ENCODE results near the gene ATAT1. TPM values are rescaled to one million over a fixed set of nuclear protein-coding genes. Genes with fewer than 3 reads are reported as not detected.

The ATAT1 gene
- total and polyA plus RNA-seq, 9 of the 15 experiments (the other 6 are each of a cell fraction or from before 2014, with no cell fraction given) = 0.65 to 5.8 (median 1.6) TPM

DNA sequence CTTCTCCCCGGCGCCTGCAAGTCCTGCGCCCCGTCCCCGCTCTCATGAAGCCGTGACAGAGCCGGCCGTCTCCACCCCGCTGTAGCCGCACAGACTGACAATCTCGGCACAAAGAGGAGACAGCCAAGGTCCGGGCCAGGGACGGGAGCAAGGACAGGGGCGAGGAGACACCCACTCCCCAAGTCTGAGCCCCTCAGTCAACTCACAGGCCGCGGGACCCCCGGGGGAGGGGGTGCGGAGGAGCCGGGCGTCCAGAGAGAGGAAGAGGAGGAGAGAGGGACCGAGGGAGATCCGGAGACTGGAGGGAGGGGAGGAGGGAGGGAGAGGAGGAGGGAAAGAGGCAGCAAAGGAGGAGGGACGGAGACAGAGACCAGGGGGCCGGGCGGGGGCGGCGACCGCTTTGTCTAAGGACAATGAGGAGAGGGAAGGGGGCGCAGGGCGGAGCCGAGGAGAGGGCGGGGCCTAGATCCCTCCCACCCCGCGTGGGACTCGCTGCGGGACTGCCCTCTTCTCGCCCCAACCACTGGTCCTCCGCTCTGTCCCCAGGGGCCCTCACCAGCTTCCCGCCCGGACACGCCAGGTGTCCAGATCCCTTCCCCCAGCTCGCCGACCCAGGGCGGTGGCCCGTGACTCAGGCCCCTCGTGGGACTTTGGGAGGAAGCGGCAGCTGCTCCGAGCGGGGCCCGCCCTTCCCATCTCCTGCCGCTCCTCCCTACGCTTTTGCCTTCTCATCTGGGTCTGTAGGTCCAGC is 60.4 kb downstream of the ATAT1 start (continued):
- TF ChIP-seq, protein P1, sequence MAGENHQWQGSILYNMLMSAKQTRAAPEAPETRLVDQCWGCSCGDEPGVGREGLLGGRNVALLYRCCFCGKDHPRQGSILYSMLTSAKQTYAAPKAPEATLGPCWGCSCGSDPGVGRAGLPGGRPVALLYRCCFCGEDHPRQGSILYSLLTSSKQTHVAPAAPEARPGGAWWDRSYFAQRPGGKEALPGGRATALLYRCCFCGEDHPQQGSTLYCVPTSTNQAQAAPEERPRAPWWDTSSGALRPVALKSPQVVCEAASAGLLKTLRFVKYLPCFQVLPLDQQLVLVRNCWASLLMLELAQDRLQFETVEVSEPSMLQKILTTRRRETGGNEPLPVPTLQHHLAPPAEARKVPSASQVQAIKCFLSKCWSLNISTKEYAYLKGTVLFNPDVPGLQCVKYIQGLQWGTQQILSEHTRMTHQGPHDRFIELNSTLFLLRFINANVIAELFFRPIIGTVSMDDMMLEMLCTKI (IDR thresholded peaks at IDR 0.05; ENCODE audit: partially characterized antibody) = no peak
- peak; percentile 65 for TF ChIP-seq RBM39 (optimal IDR thresholded peaks at IDR 0.05; ENCODE audit: low read depth, low read length)
- TF ChIP-seq ELF1 (tag; IDR thresholded peaks at IDR 0.05) = no peak; the same call in 1 of the 2 replicates
- peak; percentile 47; the same call in 1 of the 2 replicates for TF ChIP-seq TGIF2 (CRISPR knock-in tag; IDR thresholded peaks at IDR 0.05)
- peak; percentile 49; the same call in 1 of the 2 replicates for TF ChIP-seq LARP7 (IDR thresholded peaks at IDR 0.05)
- 0 out of 2 replicates have a peak, but pooled peaks have one; percentile 6 for TF ChIP-seq ZC3H8 (IDR thresholded peaks at IDR 0.05)
- TF ChIP-seq KLF6 (CRISPR knock-in tag; IDR thresholded peaks at IDR 0.05; ENCODE audit: borderline replicate concordance) = peak; percentile 92
- TF ChIP-seq BHLHE40 (IDR thresholded peaks at IDR 0.05; ENCODE audit: low read length) = peak; percentile 89
- peak in 1 of 2 experiments; percentile 81; a peak in 2 of 4 replicates for TF ChIP-seq KDM4B (IDR thresholded peaks at IDR 0.05; ENCODE audit: borderline replicate concordance in 2 of 2, low read depth in 1 of 2)
- TF ChIP-seq, protein P2, sequence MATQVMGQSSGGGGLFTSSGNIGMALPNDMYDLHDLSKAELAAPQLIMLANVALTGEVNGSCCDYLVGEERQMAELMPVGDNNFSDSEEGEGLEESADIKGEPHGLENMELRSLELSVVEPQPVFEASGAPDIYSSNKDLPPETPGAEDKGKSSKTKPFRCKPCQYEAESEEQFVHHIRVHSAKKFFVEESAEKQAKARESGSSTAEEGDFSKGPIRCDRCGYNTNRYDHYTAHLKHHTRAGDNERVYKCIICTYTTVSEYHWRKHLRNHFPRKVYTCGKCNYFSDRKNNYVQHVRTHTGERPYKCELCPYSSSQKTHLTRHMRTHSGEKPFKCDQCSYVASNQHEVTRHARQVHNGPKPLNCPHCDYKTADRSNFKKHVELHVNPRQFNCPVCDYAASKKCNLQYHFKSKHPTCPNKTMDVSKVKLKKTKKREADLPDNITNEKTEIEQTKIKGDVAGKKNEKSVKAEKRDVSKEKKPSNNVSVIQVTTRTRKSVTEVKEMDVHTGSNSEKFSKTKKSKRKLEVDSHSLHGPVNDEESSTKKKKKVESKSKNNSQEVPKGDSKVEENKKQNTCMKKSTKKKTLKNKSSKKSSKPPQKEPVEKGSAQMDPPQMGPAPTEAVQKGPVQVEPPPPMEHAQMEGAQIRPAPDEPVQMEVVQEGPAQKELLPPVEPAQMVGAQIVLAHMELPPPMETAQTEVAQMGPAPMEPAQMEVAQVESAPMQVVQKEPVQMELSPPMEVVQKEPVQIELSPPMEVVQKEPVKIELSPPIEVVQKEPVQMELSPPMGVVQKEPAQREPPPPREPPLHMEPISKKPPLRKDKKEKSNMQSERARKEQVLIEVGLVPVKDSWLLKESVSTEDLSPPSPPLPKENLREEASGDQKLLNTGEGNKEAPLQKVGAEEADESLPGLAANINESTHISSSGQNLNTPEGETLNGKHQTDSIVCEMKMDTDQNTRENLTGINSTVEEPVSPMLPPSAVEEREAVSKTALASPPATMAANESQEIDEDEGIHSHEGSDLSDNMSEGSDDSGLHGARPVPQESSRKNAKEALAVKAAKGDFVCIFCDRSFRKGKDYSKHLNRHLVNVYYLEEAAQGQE (IDR thresholded peaks at IDR 0.05; ENCODE audit: borderline replicate concordance) = peak; percentile 35
- TF ChIP-seq, protein P2 (CRISPR knock-in tag; IDR thresholded peaks at IDR 0.05; ENCODE audit: low read depth) = no peak
- TF ChIP-seq ATF7 (IDR thresholded peaks at IDR 0.05) = peak; percentile 68; the same call in 1 of the 2 replicates
- peak; percentile 39 for TF ChIP-seq ZNF316 (IDR thresholded peaks at IDR 0.05)
- TF ChIP-seq STAT5A (IDR thresholded peaks at IDR 0.05; ENCODE audit: borderline replicate concordance, low read length) = peak; percentile 41; the same call in 1 of the 2 replicates
- no peak for TF ChIP-seq KLF10 (CRISPR knock-in tag; IDR thresholded peaks at IDR 0.05)
- TF ChIP-seq, protein P3, sequence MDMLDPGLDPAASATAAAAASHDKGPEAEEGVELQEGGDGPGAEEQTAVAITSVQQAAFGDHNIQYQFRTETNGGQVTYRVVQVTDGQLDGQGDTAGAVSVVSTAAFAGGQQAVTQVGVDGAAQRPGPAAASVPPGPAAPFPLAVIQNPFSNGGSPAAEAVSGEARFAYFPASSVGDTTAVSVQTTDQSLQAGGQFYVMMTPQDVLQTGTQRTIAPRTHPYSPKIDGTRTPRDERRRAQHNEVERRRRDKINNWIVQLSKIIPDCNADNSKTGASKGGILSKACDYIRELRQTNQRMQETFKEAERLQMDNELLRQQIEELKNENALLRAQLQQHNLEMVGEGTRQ (CRISPR knock-in tag; IDR thresholded peaks at IDR 0.05) = peak; percentile 6; the same call in 1 of the 2 replicates
- peak; percentile 33 for TF ChIP-seq SAP30 (IDR thresholded peaks at IDR 0.05; ENCODE audit: borderline replicate concordance, insufficient read depth, low read depth, low read length, poor library complexity, severe bottlenecking)
- TF ChIP-seq RB1 (IDR thresholded peaks at IDR 0.05; ENCODE audit: low read depth) = peak; percentile 83
- TF ChIP-seq FOSL1 (tag; conservative IDR thresholded peaks at IDR 0.05) = peak; percentile 96

All from K562 (cell line).